Heart left ventricle (tissue), 16 donors: ENCODE data around the gene TIMM21. TPM values are rescaled to one million over a fixed set of nuclear protein-coding genes. Genes with fewer than 3 reads are reported as not detected.

Source experiments
- ATAC-seq, 4 donors: fragments of 200-7000 bp; cut with Tn5 transposase; one replicate each; pipeline ENCODE4 v1.9.1; 2020 to 2022; ENCODE audit warnings: moderate library complexity in 4 of 4, mild to moderate bottlenecking in 3 of 4, moderate number of reproducible peaks in 1 of 4
- DNase-seq, 5 donors: peaks; one replicate each; pipeline ENCODE4 v3.0.0-alpha.2; 2020
- H3K27ac ChIP-seq, 12 donors: fragments of 200-600 bp; sonication (generic) in 4 of 12; one replicate each; pipeline versions ENCODE4 v1.5.0 to v1.8.0; 2016 to 2022; ENCODE audit warnings: mild to moderate bottlenecking in 2 of 12
- H3K27me3 ChIP-seq, 9 donors: fragments of 200-600 bp; sonication (generic) in 2 of 9; one replicate each; pipeline versions ENCODE4 v1.5.1 to v1.8.0; 2016 to 2022; ENCODE audit warnings: mild to moderate bottlenecking in 3 of 9
- H3K36me3 ChIP-seq, 9 donors: fragments of 200-600 bp; sonication (generic) in 2 of 9; one replicate each; pipeline versions ENCODE4 v1.5.0 to v1.8.0; 2018 to 2022; ENCODE audit warnings: mild to moderate bottlenecking in 2 of 9
- H3K4me1 ChIP-seq, 12 donors: fragments of 200-600 bp; sonication (generic) in 4 of 12; one replicate each; pipeline versions ENCODE4 v1.5.0 to v1.8.0; 2016 to 2022; ENCODE audit warnings: mild to moderate bottlenecking in 3 of 12
- H3K4me3 ChIP-seq, 12 donors: fragments of 200-600 bp; sonication (generic) in 4 of 12; one replicate each; pipeline versions ENCODE4 v1.5.0 to v1.8.0; 2017 to 2022; ENCODE audit warnings: mild to moderate bottlenecking in 9 of 12, moderate library complexity in 4 of 12
- H3K9me3 ChIP-seq, 12 donors: fragments of 200-600 bp; sonication (generic) in 4 of 12; one replicate each; pipeline versions ENCODE4 v1.5.0 to v1.8.0; 2016 to 2022; ENCODE audit warnings: mild to moderate bottlenecking in 1 of 12
- POLR2A ChIP-seq, 2 donors: fragments of 450-650 bp; IDR thresholded peaks; one replicate each; pipeline ENCODE4 v1.6.1; 2017; ENCODE audit warnings: antibody characterized with exemption in 2 of 2, mild to moderate bottlenecking in 2 of 2, moderate library complexity in 2 of 2
- WGBS, 4 donors: extraction: QIAGEN DNeasy Blood & Tissue Kit in 2 of 4; methylation state at CpG; one replicate each; pipeline versions ENCODE4 v1.1.5 to v1.1.7; 2013 to 2018; 5-methylcytosine and 5-hydroxymethylcytosine counted together
- intact Hi-C, 10 donors: fragments of 100-400 bp; cut with DNase I; formaldehyde crosslinking; loops; one replicate each; pipeline versions ENCODE4 v1.11.1 to v1.14.2; 2022
- polyA plus RNA-seq, 2 donors: library from polyadenylated mRNA; stranded (reverse); fragments of 200-250 nt; gene quantifications; one replicate each; pipeline ENCODE4 v1.2.3, GENCODE V29; 2013
- total RNA-seq, 9 donors: library from RNA; depleted of rRNA in 2 of 9; stranded (reverse); fragments of >200 nt in 2 of 9; fragmentation: NEBNext Ultra II Directional in 3 of 9; extraction: Animal tissue kit (Norgen Biotek cat#: 25700) in 3 of 9; gene quantifications; one replicate each; pipeline versions ENCODE4 v1.1.0 to v1.2.4, GENCODE V29; 2016 to 2023
- TF ChIP-seq, protein P1 (sequence below), 12 donors: fragments of 200-600 bp; sonication (generic) in 4 of 12; IDR thresholded peaks; one replicate each; pipeline versions ENCODE4 v1.5.0 to v1.8.0; 2018 to 2022; ENCODE audit warnings: antibody characterized with exemption in 12 of 12, mild to moderate bottlenecking in 5 of 12
- donor health status: ischemic (EF 13 %, LVEDD 7.1; RV severe dilation, severe dysfunction).
- donor health status: healthy with polysubstance abuse.
- donor health status: DM: no; HTN: yes; CAD: no.
- donor health status: DM: no; HTN: no; CAD: no.
- donor health status: ischemic (EF 25% LVEDD 6.9; RV normal size, moderate dysfunction).
- donor health status: ischemic (EF 25% LVEDD 5.7; RV mildly dilated, moderate dysfunction).
- donor health status: healthy.
- donor health status: DM: yes; HTN: yes; CAD: no.
- donor health status: ischemic (EF 35%, LVEDD 5.7; RV mildly dilated, moderate dysfunction).
- donor health status: nonischemic (EF 11% LVEDD 7.7; RV severe dilation, severe dysfunction).
- donor health status: DM: yes; HTN: yes; CAD: no.
- donor health status: PGD.
- donor health status: ischemic (EF 29% LVEDD 5.4; RV normal size, mild dysfunction).
- donor health status: nonischemic (EF 23%, LVEDD 6.1; RV moderate dilation, normal function).

Gene TIMM21
- total and polyA plus RNA-seq, 11 donors = 65.0 to 139 (median 110) TPM

DNA sequence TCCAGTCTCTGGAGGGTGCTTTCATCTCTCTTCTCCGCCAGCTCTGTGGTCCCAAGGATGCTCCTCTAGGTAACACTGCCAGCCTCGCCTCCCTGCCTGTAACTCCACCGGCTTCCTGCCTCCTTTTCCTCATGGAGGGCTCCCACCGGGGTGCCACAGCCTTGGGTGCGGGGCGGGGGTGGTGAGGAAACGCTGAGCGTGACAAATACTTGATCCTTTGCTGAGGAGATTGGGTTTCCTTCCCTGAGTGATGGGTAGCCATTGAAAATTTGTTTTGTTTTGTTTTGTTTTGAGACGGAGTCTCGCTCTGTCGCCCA is 25.1 kb downstream of the TIMM21 start:
- 86 to 88% (median 87%) methylated on average over 11 of the region's 11 CpGs for WGBS, 4 donors
- no peaks in the 10 kb centered on the region for H3K9me3 ChIP-seq
- no peak for ATAC-seq
- H3K27me3 ChIP-seq = peaks cover 0 to 14% (median 0%) of the 10 kb centered on the region in 9 donors
- no peak for TF ChIP-seq POLR2A (IDR thresholded peaks at IDR 0.05)
- TF ChIP-seq, protein P1, sequence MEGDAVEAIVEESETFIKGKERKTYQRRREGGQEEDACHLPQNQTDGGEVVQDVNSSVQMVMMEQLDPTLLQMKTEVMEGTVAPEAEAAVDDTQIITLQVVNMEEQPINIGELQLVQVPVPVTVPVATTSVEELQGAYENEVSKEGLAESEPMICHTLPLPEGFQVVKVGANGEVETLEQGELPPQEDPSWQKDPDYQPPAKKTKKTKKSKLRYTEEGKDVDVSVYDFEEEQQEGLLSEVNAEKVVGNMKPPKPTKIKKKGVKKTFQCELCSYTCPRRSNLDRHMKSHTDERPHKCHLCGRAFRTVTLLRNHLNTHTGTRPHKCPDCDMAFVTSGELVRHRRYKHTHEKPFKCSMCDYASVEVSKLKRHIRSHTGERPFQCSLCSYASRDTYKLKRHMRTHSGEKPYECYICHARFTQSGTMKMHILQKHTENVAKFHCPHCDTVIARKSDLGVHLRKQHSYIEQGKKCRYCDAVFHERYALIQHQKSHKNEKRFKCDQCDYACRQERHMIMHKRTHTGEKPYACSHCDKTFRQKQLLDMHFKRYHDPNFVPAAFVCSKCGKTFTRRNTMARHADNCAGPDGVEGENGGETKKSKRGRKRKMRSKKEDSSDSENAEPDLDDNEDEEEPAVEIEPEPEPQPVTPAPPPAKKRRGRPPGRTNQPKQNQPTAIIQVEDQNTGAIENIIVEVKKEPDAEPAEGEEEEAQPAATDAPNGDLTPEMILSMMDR (IDR thresholded peaks at IDR 0.05) = no peak
- intact Hi-C loops = no loop called here
- H3K4me3 ChIP-seq = no peak overlapping the region
- DNase-seq = no peak
- H3K27ac ChIP-seq = no peak overlapping the region
- H3K4me1 ChIP-seq = no peaks in the 10 kb centered on the region
- no peaks in the 10 kb centered on the region for H3K36me3 ChIP-seq

DNA sequence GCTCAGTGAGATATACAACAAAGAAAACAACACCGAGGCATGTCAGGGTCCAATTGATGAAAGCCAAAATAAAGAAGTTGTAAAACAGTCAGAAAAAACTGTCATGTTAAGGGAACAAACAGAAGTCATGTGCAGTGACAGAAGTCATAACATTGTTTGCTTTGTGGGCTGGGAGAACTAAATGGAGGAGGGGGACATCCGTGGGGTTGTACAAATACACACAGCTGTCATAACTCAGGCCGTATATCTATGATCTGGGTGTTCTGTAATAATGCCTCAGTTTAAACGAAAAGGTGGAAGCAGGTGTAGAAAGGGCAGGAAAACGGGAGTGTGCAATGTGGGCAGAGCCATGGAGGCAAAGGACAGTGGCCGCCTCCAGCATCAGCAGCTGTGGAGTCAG is 27.3 kb downstream of the TIMM21 start:
- Histone ChIP-seq H3K9me3 (no peaks in the 10 kb centered on the region), H3K36me3 (no peaks in the 10 kb centered on the region), H3K27ac (no peak overlapping the region), H3K27me3 (peaks cover 0 to 14% (median 0%) of the 10 kb centered on the region in 9 donors), H3K4me1 (no peaks in the 10 kb centered on the region), H3K4me3 (no peak overlapping the region)
- intact Hi-C loops = no loop called here
- DNase-seq = no peak
- ATAC-seq = no peak
- TF ChIP-seq, protein P1 (IDR thresholded peaks at IDR 0.05) = no peak
- TF ChIP-seq POLR2A (IDR thresholded peaks at IDR 0.05) = no peak
- WGBS, 4 donors = 73 to 80% (median 75%) methylated on average over 6 of the region's 6 CpGs

DNA sequence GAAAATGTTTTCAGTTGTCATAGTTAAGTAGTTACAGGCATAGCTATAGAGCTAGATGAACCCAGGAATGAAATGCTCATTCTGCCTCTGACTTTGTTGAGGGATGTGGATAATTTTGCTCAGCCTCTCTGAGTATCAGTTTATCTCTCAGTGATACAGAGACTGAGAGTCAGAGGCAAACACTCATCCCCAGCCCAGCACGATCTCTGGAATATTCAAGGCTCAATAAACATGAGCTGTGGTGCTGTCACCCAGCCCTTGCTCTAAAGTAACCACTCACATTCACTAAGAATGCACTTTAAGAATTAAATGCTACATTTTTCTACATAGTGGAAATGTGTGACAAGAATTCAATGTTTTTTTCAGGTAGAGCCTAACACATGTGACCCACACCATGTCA is 30.6 kb downstream of the TIMM21 start:
- TF ChIP-seq, protein P1 (IDR thresholded peaks at IDR 0.05) = no peak
- TF ChIP-seq POLR2A (IDR thresholded peaks at IDR 0.05) = no peak
- intact Hi-C loops = no loop called here
- DNase-seq (no peak), ATAC-seq (no peak)
- Histone ChIP-seq H3K36me3 (no peaks in the 10 kb centered on the region), H3K27me3 (peaks cover 0 to 22% (median 0%) of the 10 kb centered on the region in 9 donors), H3K4me3 (no peak overlapping the region), H3K9me3 (no peaks in the 10 kb centered on the region), H3K27ac (no peak overlapping the region), H3K4me1 (no peaks in the 10 kb centered on the region)
- 78 to 93% (median 85%) methylated on average over 1 of the region's 1 CpG for WGBS, 4 donors

DNA sequence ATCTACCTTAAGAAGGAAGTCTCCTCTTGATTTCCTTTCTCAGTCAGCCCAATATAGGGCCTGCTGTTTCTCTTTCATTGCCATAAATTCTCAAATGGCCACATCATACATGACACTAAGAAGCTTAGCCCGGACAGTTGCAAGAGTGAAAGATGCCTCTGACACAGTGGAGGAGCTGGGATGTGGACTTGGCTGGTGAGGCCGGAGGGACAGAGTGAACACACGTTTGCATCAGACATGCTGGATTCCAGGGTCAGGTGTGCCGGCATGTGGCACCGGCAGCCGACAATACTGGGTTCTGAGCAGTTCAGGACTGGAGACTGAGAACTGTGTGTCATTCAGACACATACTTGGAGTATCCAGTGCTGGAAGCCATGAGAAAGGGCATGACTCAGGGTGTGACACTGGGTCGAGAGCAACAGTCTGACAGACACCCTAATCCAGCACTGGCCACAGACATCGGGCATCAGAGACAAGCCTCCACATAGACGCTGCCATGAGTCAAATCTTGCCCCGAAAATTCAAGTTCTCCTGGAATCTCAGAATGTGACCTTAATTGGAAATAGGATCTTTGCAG is 31.4 kb downstream of the TIMM21 start:
- Histone ChIP-seq H3K9me3 (no peaks in the 10 kb centered on the region), H3K27ac (no peak overlapping the region), H3K36me3 (no peaks in the 10 kb centered on the region), H3K27me3 (peaks cover 0 to 26% (median under 1%) of the 10 kb centered on the region in 9 donors), H3K4me3 (no peak overlapping the region), H3K4me1 (no peaks in the 10 kb centered on the region)
- ATAC-seq (no peak), DNase-seq (no peak)
- WGBS, 4 donors = 78 to 89% (median 82%) methylated on average over 10 of the region's 10 CpGs
- TF ChIP-seq, protein P1 (IDR thresholded peaks at IDR 0.05) = no peak
- TF ChIP-seq POLR2A (IDR thresholded peaks at IDR 0.05) = no peak
- intact Hi-C loops = no loop called here
